ENCODE data around the gene S100A10.

The S100A10 gene

DNA sequence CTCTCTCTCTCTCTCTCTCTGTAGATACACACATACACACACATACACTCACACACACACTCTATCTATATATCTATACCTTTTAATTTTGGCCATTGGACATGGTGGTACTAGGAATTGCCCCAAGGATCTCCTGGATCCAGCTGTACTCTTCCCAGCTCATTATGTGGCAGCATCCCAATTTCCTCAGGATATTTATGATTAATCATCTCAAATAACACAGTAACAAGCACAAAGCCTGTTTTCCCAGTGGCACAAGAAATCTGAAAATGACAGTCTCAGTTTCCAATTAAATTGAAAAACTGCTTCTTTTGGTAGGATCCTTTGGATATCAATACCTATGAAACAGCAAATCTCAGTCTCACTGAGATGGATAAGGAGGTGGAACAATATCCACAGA is 27.6 kb downstream of the S100A10 start:
- no peaks in the 10 kb centered on the region for H3K79me2 ChIP-seq (ENCODE audit: insufficient read depth, low read length)
- TF ChIP-seq, protein P1, sequence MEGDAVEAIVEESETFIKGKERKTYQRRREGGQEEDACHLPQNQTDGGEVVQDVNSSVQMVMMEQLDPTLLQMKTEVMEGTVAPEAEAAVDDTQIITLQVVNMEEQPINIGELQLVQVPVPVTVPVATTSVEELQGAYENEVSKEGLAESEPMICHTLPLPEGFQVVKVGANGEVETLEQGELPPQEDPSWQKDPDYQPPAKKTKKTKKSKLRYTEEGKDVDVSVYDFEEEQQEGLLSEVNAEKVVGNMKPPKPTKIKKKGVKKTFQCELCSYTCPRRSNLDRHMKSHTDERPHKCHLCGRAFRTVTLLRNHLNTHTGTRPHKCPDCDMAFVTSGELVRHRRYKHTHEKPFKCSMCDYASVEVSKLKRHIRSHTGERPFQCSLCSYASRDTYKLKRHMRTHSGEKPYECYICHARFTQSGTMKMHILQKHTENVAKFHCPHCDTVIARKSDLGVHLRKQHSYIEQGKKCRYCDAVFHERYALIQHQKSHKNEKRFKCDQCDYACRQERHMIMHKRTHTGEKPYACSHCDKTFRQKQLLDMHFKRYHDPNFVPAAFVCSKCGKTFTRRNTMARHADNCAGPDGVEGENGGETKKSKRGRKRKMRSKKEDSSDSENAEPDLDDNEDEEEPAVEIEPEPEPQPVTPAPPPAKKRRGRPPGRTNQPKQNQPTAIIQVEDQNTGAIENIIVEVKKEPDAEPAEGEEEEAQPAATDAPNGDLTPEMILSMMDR (conservative IDR thresholded peaks at IDR 0.05; ENCODE audit: low read length): no peak
- TF ChIP-seq EZH2phosphoT487 (IDR thresholded peaks at IDR 0.05; ENCODE audit: borderline replicate concordance): no peak
- H3K9ac ChIP-seq (ENCODE audit: low read depth, low read length, poor library complexity, severe bottlenecking): no peak overlapping the region
- H3K4me2 ChIP-seq (ENCODE audit: low read depth, low read length, poor library complexity, severe bottlenecking): no peak overlapping the region
- H3K9me2 ChIP-seq (replicated peaks; ENCODE audit: low read depth, low read length): no peaks in the 10 kb centered on the region
- no peak overlapping the region for H2AFZ ChIP-seq (ENCODE audit: low read length)
- no peaks in the 10 kb centered on the region for H3K9me3 ChIP-seq (ENCODE audit: insufficient read depth, low read depth, low read length)
- H4K20me1 ChIP-seq (ENCODE audit: insufficient read depth, low read length, poor library complexity, severe bottlenecking): no peaks in the 10 kb centered on the region
- no peaks in the 10 kb centered on the region for H3K27me3 ChIP-seq (ENCODE audit: insufficient read depth, low read length, poor library complexity, severe bottlenecking)
- peaks cover 24% of the 10 kb centered on the region for H3K4me1 ChIP-seq (ENCODE audit: insufficient read depth, low read length, poor library complexity, severe bottlenecking)
- no peaks in the 10 kb centered on the region for H3F3A ChIP-seq (ENCODE audit: low read depth)
- no peak overlapping the region for H3K4me3 ChIP-seq (ENCODE audit: low read length, poor library complexity, severe bottlenecking)
- no peaks in the 10 kb centered on the region for H3K36me3 ChIP-seq (ENCODE audit: insufficient read depth, low read length)

DNA sequence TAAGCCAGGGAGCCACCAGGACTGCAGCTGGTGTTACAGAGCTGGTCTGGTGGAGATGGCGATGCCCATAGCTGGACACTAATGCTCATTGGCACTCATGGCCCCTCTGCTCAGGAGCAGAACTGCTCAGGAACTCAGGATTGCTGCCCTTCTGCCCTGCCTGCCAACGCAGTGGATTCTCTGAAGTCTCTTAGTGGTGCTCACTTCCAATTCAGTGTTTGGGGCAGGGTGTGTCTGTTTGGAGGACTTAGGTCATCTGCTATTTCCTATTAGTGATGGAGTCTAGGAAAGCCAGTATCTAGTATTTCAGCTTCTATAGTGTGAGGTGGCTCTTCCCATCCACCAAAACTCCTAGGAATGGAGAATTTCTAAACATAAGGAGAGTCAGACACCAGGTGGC is 29.1 kb downstream of the S100A10 start:
- Histone ChIP-seq H3K4me1 (ENCODE audit: insufficient read depth, low read length, poor library complexity, severe bottlenecking) (peaks cover 33% of the 10 kb centered on the region), H3K9me2 (replicated peaks; ENCODE audit: low read depth, low read length) (no peaks in the 10 kb centered on the region), H3K4me3 (ENCODE audit: low read length, poor library complexity, severe bottlenecking) (no peak overlapping the region), H3K9ac (ENCODE audit: low read depth, low read length, poor library complexity, severe bottlenecking) (no peak overlapping the region), H3F3A (ENCODE audit: low read depth) (no peaks in the 10 kb centered on the region), H4K20me1 (ENCODE audit: insufficient read depth, low read length, poor library complexity, severe bottlenecking) (no peaks in the 10 kb centered on the region), H3K4me2 (ENCODE audit: low read depth, low read length, poor library complexity, severe bottlenecking) (no peak overlapping the region), H3K79me2 (ENCODE audit: insufficient read depth, low read length) (no peaks in the 10 kb centered on the region), H3K36me3 (ENCODE audit: insufficient read depth, low read length) (no peaks in the 10 kb centered on the region), H3K9me3 (ENCODE audit: insufficient read depth, low read depth, low read length) (no peaks in the 10 kb centered on the region), H2AFZ (ENCODE audit: low read length) (no peak overlapping the region), H3K27me3 (ENCODE audit: insufficient read depth, low read length, poor library complexity, severe bottlenecking) (no peaks in the 10 kb centered on the region)
- TF ChIP-seq, protein P1 (conservative IDR thresholded peaks at IDR 0.05; ENCODE audit: low read length): no peak
- TF ChIP-seq EZH2phosphoT487 (IDR thresholded peaks at IDR 0.05; ENCODE audit: borderline replicate concordance): no peak

DNA sequence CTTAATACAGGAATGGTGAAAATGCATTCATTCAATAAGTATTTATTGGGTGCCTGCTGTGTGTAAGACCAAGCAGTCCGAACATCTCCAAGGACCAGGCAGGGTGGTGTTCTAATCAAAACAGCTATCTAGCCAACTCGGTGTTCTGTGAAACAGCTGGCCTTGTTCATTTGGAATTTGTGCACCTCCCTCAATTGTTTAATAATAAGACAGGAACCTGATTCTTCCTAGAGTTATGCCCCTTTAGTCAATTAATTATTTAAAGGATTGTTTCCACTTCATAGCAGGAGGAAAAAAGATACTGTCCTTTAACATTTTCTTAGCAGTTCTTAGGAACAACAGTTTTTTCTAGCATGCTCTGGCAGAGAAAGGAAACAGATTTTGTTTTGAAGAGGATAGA is 30.4 kb downstream of the S100A10 start:
- no peaks in the 10 kb centered on the region for H3K9me3 ChIP-seq (ENCODE audit: insufficient read depth, low read depth, low read length)
- TF ChIP-seq, protein P1 (conservative IDR thresholded peaks at IDR 0.05; ENCODE audit: low read length): no peak
- no peak for TF ChIP-seq EZH2phosphoT487 (IDR thresholded peaks at IDR 0.05; ENCODE audit: borderline replicate concordance)
- no peaks in the 10 kb centered on the region for H4K20me1 ChIP-seq (ENCODE audit: insufficient read depth, low read length, poor library complexity, severe bottlenecking)
- H2AFZ ChIP-seq (ENCODE audit: low read length): no peak overlapping the region
- H3K9ac ChIP-seq (ENCODE audit: low read depth, low read length, poor library complexity, severe bottlenecking): no peak overlapping the region
- no peaks in the 10 kb centered on the region for H3K9me2 ChIP-seq (replicated peaks; ENCODE audit: low read depth, low read length)
- H3K4me2 ChIP-seq (ENCODE audit: low read depth, low read length, poor library complexity, severe bottlenecking): no peak overlapping the region
- no peaks in the 10 kb centered on the region for H3K79me2 ChIP-seq (ENCODE audit: insufficient read depth, low read length)
- H3K36me3 ChIP-seq (ENCODE audit: insufficient read depth, low read length): no peaks in the 10 kb centered on the region
- H3K4me1 ChIP-seq (ENCODE audit: insufficient read depth, low read length, poor library complexity, severe bottlenecking): peaks cover 23% of the 10 kb centered on the region
- H3K27me3 ChIP-seq (ENCODE audit: insufficient read depth, low read length, poor library complexity, severe bottlenecking): no peaks in the 10 kb centered on the region
- H3K4me3 ChIP-seq (ENCODE audit: low read length, poor library complexity, severe bottlenecking): no peak overlapping the region
- H3F3A ChIP-seq (ENCODE audit: low read depth): no peaks in the 10 kb centered on the region
